Daoy (cell line): ENCODE results near the gene CYTH2. TPM values are rescaled to one million over a fixed set of nuclear protein-coding genes. Genes with fewer than 3 reads are reported as not detected.

Source experiments
- DNase-seq: peaks from one replicate; pipeline ENCODE4 v3.0.0-alpha.2; 2015; ENCODE audit warnings: low read depth
- total RNA-seq: library from RNA; depleted of rRNA; stranded (reverse); fragments of >200 nt; shearing (Covaris generic); gene quantifications from 2 replicates; pipeline ENCODE4 v1.2.3, GENCODE V29; 2014

CYTH2 gene
- total RNA-seq, 1 experiment from 2014 or later = 93.8 TPM

- DNase-seq = peak; percentile 96
These were observed 24.0 kb downstream of the CYTH2 start for GRCh38 chr19:48492925-48493717.

GRCh38 chr19:48493718-48494401 lies 24.7 kb downstream of the CYTH2 start:
- no peak for DNase-seq

GRCh38 chr19:48495396-48495795 lies 26.2 kb downstream of the CYTH2 start:
- no peak for DNase-seq

GRCh38 chr19:48496959-48497727 lies 28.0 kb downstream of the CYTH2 start:
- DNase-seq = no peak

GRCh38 chr19:48497728-48498594 lies 28.8 kb downstream of the CYTH2 start:
- DNase-seq = peak; percentile 4

- DNase-seq = peak; percentile 22
These were observed 29.6 kb downstream of the CYTH2 start for GRCh38 chr19:48498595-48499311.

- DNase-seq = peak; percentile 23
These were observed 30.3 kb downstream of the CYTH2 start for GRCh38 chr19:48499316-48500090.

- no peak for DNase-seq
These were observed 31.8 kb downstream of the CYTH2 start for GRCh38 chr19:48500830-48501493.

- DNase-seq = peak; percentile 76
These were observed 32.6 kb downstream of the CYTH2 start for GRCh38 chr19:48501494-48502349.

- DNase-seq = no peak
These were observed 33.3 kb downstream of the CYTH2 start for GRCh38 chr19:48502350-48503018.

- no peak for DNase-seq
These were observed 37.1 kb downstream of the CYTH2 start for GRCh38 chr19:48506138-48506733.

GRCh38 chr19:48507911-48508439 lies 38.8 kb downstream of the CYTH2 start:
- DNase-seq = no peak

- DNase-seq = no peak
These were observed 39.7 kb downstream of the CYTH2 start for GRCh38 chr19:48508729-48509411.

GRCh38 chr19:48509467-48510194 lies 40.5 kb downstream of the CYTH2 start:
- DNase-seq = no peak

GRCh38 chr19:48510421-48511268 lies 41.5 kb downstream of the CYTH2 start:
- DNase-seq = peak; percentile 72
